Activated CD4-positive, alpha-beta T cell treated with anti-CD3 and anti-CD28 coated beads, Interleukin-2, Interleukin-6, amounts not matched to agents 100 ng/mL and 50 ng/mL, durations not matched to agents 16 hours and 8 hours (primary cell): Measurements from ENCODE around the gene SRI.

ENCODE experiments used
- DNase-seq: peaks from one replicate; pipeline ENCODE4 v3.0.0-alpha.2; 2020

SRI gene

GRCh38 chr7:88224601-88225275, 4.9 kb upstream of the SRI start:
- DNase-seq, result no peak

GRCh38 chr7:88223265-88223664, 3.4 kb upstream of the SRI start:
- DNase-seq, result no peak

- peak; percentile 70 for DNase-seq
Observed at GRCh38 chr7:88218836-88219605, 817 bp downstream of the SRI start.

- DNase-seq, result no peak
Observed at GRCh38 chr7:88218429-88218745, 1.5 kb downstream of the SRI start.

- peak; percentile 52 for DNase-seq
Observed at GRCh38 chr7:88217675-88218428, 2.0 kb downstream of the SRI start.

GRCh38 chr7:88216276-88216675, 3.6 kb downstream of the SRI start:
- no peak for DNase-seq

- no peak for DNase-seq
Observed at GRCh38 chr7:88215295-88215694, 4.5 kb downstream of the SRI start.

- no peak for DNase-seq
Observed at GRCh38 chr7:88214456-88214855, 5.4 kb downstream of the SRI start.

- no peak for DNase-seq
Observed at GRCh38 chr7:88212918-88213317, 6.9 kb downstream of the SRI start.

- no peak for DNase-seq
Observed at GRCh38 chr7:88208521-88208920, 11.3 kb downstream of the SRI start.

- no peak for DNase-seq
Observed at GRCh38 chr7:88206254-88206653, 13.6 kb downstream of the SRI start.

- DNase-seq, result no peak
Observed at GRCh38 chr7:88205179-88205578, 14.7 kb downstream of the SRI start.

- DNase-seq, result no peak
Observed at GRCh38 chr7:88204525-88205110, 15.2 kb downstream of the SRI start.

GRCh38 chr7:88203401-88203800, 16.4 kb downstream of the SRI start:
- no peak for DNase-seq

GRCh38 chr7:88202799-88203198, 17.0 kb downstream of the SRI start:
- DNase-seq, result no peak

- DNase-seq, result no peak
Observed at GRCh38 chr7:88202278-88202677, 17.6 kb downstream of the SRI start.

- no peak for DNase-seq
Observed at GRCh38 chr7:88201305-88201704, 18.5 kb downstream of the SRI start.

- no peak for DNase-seq
Observed at GRCh38 chr7:88200789-88201188, 19.0 kb downstream of the SRI start.

- DNase-seq, result no peak
Observed at GRCh38 chr7:88200261-88200660, 19.6 kb downstream of the SRI start.

- no peak for DNase-seq
Observed at GRCh38 chr7:88191911-88192310, 27.9 kb downstream of the SRI start.

- no peak for DNase-seq
Observed at GRCh38 chr7:88185650-88186049, 34.2 kb downstream of the SRI start.

GRCh38 chr7:88184848-88185304, 35.0 kb downstream of the SRI start:
- DNase-seq, result peak; percentile 3

- DNase-seq, result no peak
Observed at GRCh38 chr7:88183051-88183450, 36.8 kb downstream of the SRI start.

- DNase-seq, result no peak
Observed at GRCh38 chr7:88176190-88176589, 43.6 kb downstream of the SRI start.
